Kidney (tissue), 14 donors: ENCODE data around the gene VPS18. TPM values are rescaled to one million over a fixed set of nuclear protein-coding genes. Genes with fewer than 3 reads are reported as not detected.

ENCODE experiments used
- DNase-seq, 5 donors: peaks; one replicate each; pipeline ENCODE4 v3.0.0-alpha.2; 2013 to 2020
- FAIRE-seq: peaks from 2 replicates; lab custom pipeline; 2012; peaks lifted over from hg19 to GRCh38; lab: Jason Lieb, UNC
- H3K27ac ChIP-seq, 2 donors: one replicate each; pipeline ENCODE4 v1.7.0; 2013; ENCODE audit warnings: low read depth in 2 of 2, low read length in 2 of 2, inconsistent platforms in 1 of 2
- H3K27me3 ChIP-seq: one replicate; pipeline ENCODE4 v1.7.1; 2013; ENCODE audit warnings: low read length, inconsistent platforms; ENCODE audit not compliant: control insufficient read depth, insufficient read depth
- H3K36me3 ChIP-seq, 3 donors: one replicate each; pipeline versions ENCODE4 v1.7.0 to v1.7.1; 2013; ENCODE audit warnings: low read length in 3 of 3, control low read depth in 1 of 3, inconsistent platforms in 1 of 3; ENCODE audit not compliant: insufficient read depth in 3 of 3, control insufficient read depth in 2 of 3
- H3K4me1 ChIP-seq, 3 donors: one replicate each; pipeline versions ENCODE4 v1.7.0 to v1.7.1; 2013; ENCODE audit warnings: low read length in 3 of 3, inconsistent platforms in 1 of 3, low read depth in 1 of 3; ENCODE audit not compliant: control insufficient read depth in 2 of 3, insufficient read depth in 2 of 3
- H3K4me3 ChIP-seq, 3 donors: one replicate each; pipeline versions ENCODE4 v1.7.0 to v1.8.1; 2013; ENCODE audit warnings: low read length in 3 of 3, control low read depth in 1 of 3, inconsistent platforms in 1 of 3
- H3K9ac ChIP-seq, 3 donors: one replicate each; pipeline versions ENCODE4 v1.7.0 to v1.7.1; 2013; ENCODE audit warnings: low read length in 3 of 3, control low read depth in 1 of 3, inconsistent platforms in 1 of 3
- H3K9me3 ChIP-seq, 3 donors: one replicate each; pipeline versions ENCODE4 v1.7.0 to v1.7.1; 2013; ENCODE audit warnings: low read length in 3 of 3, control low read depth in 1 of 3, inconsistent platforms in 1 of 3; ENCODE audit not compliant: control insufficient read depth in 2 of 3, insufficient read depth in 1 of 3
- CTCF ChIP-seq: IDR thresholded peaks from 3 replicates; pipeline ENCODE4 v1.5.1; 2012; ENCODE audit warnings: mild to moderate bottlenecking, moderate library complexity, borderline replicate concordance; ENCODE audit not compliant: insufficient read depth; ENCODE audit errors: extremely low read depth
- intact Hi-C: fragments of 100-400 bp; cut with DNase I; formaldehyde crosslinking; loops from one replicate; pipeline ENCODE4 v1.11.1; 2022
- polyA plus RNA-seq: library from polyadenylated mRNA; stranded (reverse); fragments of 350-450 nt; fragmentation: Illumina TruSeq; extraction: RNeasy Lipid Tissue Mini Kit (QIAGEN cat#74804); gene quantifications from one replicate; pipeline ENCODE4 v1.2.3, GENCODE V29; 2014; ENCODE audit warnings: low read depth, low replicate concordance; ENCODE audit not compliant: insufficient read depth
- total RNA-seq: library from RNA; stranded (reverse); fragmentation: NEBNext Ultra II Directional; extraction: Animal tissue kit (Norgen Biotek cat#: 25700); gene quantifications from one replicate; pipeline ENCODE4 v1.2.1, GENCODE V29; 2021
- donor health status: control.
- donor health status: control.
- donor health status: control.
- donor health status: control.
- donor health status: control.
- donor health status: DM: yes; HTN: yes; CAD: no.
- donor health status: Normal renal cell carcinoma (clear cell type).

Gene VPS18
- total and polyA plus RNA-seq, 2 donors from 2014 or later: 21.9 to 28.1 TPM

DNA sequence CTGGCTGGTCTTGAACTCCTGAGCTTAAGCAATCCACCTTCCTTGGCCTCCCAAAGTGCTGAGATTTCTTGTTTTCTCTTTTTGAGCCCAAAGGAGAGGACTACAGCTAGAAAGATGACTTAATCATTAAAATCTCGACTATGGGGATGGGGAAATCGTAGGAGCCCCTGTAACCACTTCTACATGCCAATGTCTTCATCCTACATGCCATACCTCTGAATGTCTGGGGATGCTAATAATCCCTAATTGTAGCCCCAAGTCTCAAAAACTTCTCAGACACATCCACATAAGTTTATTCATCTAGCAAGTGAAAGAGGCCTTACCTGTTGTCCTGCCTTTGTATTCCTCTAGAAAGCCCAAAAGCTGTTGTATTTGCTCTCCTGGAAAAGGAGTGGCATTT is 16.6 kb upstream of the VPS18 start:
- no peak overlapping the region for H3K4me3 ChIP-seq
- H3K36me3 ChIP-seq: no peaks in the 10 kb centered on the region
- H3K27ac ChIP-seq: no peak overlapping the region
- H3K4me1 ChIP-seq: peaks cover 0 to 3% (median 0%) of the 10 kb centered on the region in 3 donors
- no peak for DNase-seq
- no peak for FAIRE-seq
- no peaks in the 10 kb centered on the region for H3K27me3 ChIP-seq
- H3K9ac ChIP-seq: no peak overlapping the region
- intact Hi-C loops: no loop called here
- no peak for TF ChIP-seq CTCF
- no peaks in the 10 kb centered on the region for H3K9me3 ChIP-seq

DNA sequence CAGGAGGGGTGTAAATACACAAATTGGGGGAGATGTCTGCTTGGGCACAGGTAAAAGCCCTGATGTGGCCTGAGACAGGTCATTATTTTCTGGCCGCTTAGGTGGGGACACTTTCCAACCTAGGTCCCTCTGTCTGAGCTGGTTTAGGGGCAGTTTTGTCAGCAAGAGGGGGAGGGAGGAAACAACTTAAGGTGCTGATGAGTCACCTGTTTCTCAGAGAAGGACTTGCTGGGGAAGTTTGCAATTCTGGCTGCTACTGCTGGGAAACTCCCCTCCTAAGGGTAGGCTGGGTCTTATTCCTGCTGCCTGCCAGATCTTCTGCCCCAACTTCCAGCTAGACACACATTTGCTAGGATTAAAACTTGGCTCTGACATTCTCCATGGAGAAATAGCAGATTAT is 15.5 kb upstream of the VPS18 start:
- Histone ChIP-seq H3K4me3 (no peak overlapping the region), H3K4me1 (peaks cover 0 to 3% (median 0%) of the 10 kb centered on the region in 3 donors), H3K27me3 (no peaks in the 10 kb centered on the region), H3K27ac (no peak overlapping the region), H3K9me3 (no peaks in the 10 kb centered on the region), H3K9ac (no peak overlapping the region), H3K36me3 (no peaks in the 10 kb centered on the region)
- intact Hi-C loops: no loop called here
- peak in 1 of 5 donors; percentile 41 for DNase-seq
- FAIRE-seq: no peak
- TF ChIP-seq CTCF: no peak

DNA sequence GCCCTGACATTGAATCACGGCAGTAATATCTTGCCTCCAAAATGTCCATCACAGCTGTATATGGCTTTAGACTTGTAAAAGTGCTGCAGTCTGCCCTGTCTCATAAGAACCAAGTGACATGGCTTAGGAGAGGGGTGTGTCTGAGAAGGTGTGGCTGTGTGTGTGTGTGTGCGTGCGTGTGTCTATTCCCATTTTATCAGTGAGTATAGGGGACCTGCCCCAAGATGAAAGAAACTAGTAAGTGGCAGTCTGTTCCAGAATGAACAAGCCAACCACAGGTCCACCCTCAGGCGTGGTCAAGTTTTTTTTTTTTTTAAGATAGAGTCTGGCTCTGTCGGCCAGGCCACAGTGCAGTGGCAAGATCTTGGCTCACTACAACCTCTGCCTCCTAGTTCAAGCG is 14.6 kb upstream of the VPS18 start:
- no peak overlapping the region for H3K9ac ChIP-seq
- DNase-seq (peak in 1 of 5 donors; percentile 24), FAIRE-seq (no peak)
- H3K27me3 ChIP-seq: no peaks in the 10 kb centered on the region
- H3K9me3 ChIP-seq: no peaks in the 10 kb centered on the region
- intact Hi-C loops: no loop called here
- H3K4me1 ChIP-seq: no peaks in the 10 kb centered on the region
- H3K4me3 ChIP-seq: no peak overlapping the region
- no peak overlapping the region for H3K27ac ChIP-seq
- no peaks in the 10 kb centered on the region for H3K36me3 ChIP-seq
- no peak for TF ChIP-seq CTCF

GRCh38 chr15:40881351-40881750 is 12.9 kb upstream of the VPS18 start:
- Histone ChIP-seq H3K4me3 (no peak overlapping the region), H3K9me3 (no peaks in the 10 kb centered on the region), H3K27ac (no peak overlapping the region), H3K36me3 (no peaks in the 10 kb centered on the region), H3K27me3 (no peaks in the 10 kb centered on the region), H3K9ac (no peak overlapping the region), H3K4me1 (no peaks in the 10 kb centered on the region)
- TF ChIP-seq CTCF: no peak
- peak in 2 of 5 donors; percentile 22 to 34 for DNase-seq
- FAIRE-seq: no peak
- intact Hi-C loops: no loop called here
